Keratinocyte (primary cell): ENCODE results near the gene SNAI3. TPM values are rescaled to one million over a fixed set of nuclear protein-coding genes. Genes with fewer than 3 reads are reported as not detected.

Experiments used
- DNase-seq: peaks from one replicate; pipeline ENCODE4 v3.0.0-alpha.2; 2011; ENCODE audit warnings: low read depth, missing footprints, low spot score
- FAIRE-seq: peaks from 2 replicates; lab custom pipeline; 2011; peaks lifted over from hg19 to GRCh38; lab: Jason Lieb, UNC
- H2AFZ ChIP-seq: 2 replicates; pipeline ENCODE4 v1.6.0; 2012; ENCODE audit warnings: low read length, control low read depth, inconsistent platforms; ENCODE audit not compliant: control insufficient read depth
- H3K27ac ChIP-seq: 2 replicates; pipeline ENCODE4 v1.5.1; 2011; ENCODE audit warnings: low read length; ENCODE audit not compliant: control insufficient read depth, insufficient read depth
- H3K27me3 ChIP-seq: 3 replicates; pipeline ENCODE4 v1.6.0; 2011; ENCODE audit warnings: low read length; ENCODE audit not compliant: control insufficient read depth, insufficient read depth; ENCODE audit errors: extremely low read depth
- H3K36me3 ChIP-seq, 2 experiments: 2 replicates in 1 of 2; 3 replicates in 1 of 2; pipeline ENCODE4 v1.5.1; 2011; ENCODE audit warnings: low read length in 2 of 2, mild to moderate bottlenecking in 1 of 2; ENCODE audit not compliant: control insufficient read depth in 2 of 2, insufficient read depth in 2 of 2; ENCODE audit errors: extremely low read depth in 1 of 2
- H3K4me1 ChIP-seq: 3 replicates; pipeline ENCODE4 v1.5.1; 2011; ENCODE audit warnings: low read length; ENCODE audit not compliant: control insufficient read depth, insufficient read depth; ENCODE audit errors: extremely low read depth
- H3K4me2 ChIP-seq: 3 replicates; pipeline ENCODE4 v1.6.0; 2011; ENCODE audit warnings: low read depth, low read length; ENCODE audit not compliant: control insufficient read depth, insufficient read depth; ENCODE audit errors: extremely low read depth
- H3K4me3 ChIP-seq, 3 experiments: fragments of 200-600 bp in 1 of 3; sonication (generic) in 1 of 3; 2 replicates in 2 of 3; 3 replicates in 1 of 3; pipeline ENCODE4 v1.5.1; 2011 to 2016; ENCODE audit warnings: low read length in 3 of 3, mild to moderate bottlenecking in 3 of 3, control low read depth in 2 of 3, inconsistent platforms in 1 of 3, low read depth in 1 of 3, mixed read lengths in 1 of 3, mixed run types in 1 of 3, moderate library complexity in 1 of 3; ENCODE audit not compliant: control insufficient read depth in 2 of 3, insufficient read depth in 2 of 3; ENCODE audit errors: extremely low read depth in 1 of 3
- H3K79me2 ChIP-seq: 2 replicates; pipeline ENCODE4 v1.6.0; 2012; ENCODE audit warnings: low read length; ENCODE audit not compliant: control insufficient read depth, insufficient read depth
- H3K9ac ChIP-seq: 3 replicates; pipeline ENCODE4 v1.6.0; 2011; ENCODE audit warnings: low read length; ENCODE audit not compliant: control insufficient read depth, insufficient read depth; ENCODE audit errors: extremely low read depth
- H3K9me1 ChIP-seq: 3 replicates; pipeline ENCODE4 v1.6.0; 2011; ENCODE audit warnings: low read length; ENCODE audit not compliant: control insufficient read depth, insufficient read depth; ENCODE audit errors: extremely low read depth
- H3K9me3 ChIP-seq: 2 replicates; pipeline ENCODE4 v1.5.1; 2012; ENCODE audit warnings: low read depth, low read length; ENCODE audit not compliant: control insufficient read depth
- H4K20me1 ChIP-seq: 3 replicates; pipeline ENCODE4 v1.6.0; 2011; ENCODE audit warnings: low read length; ENCODE audit not compliant: control insufficient read depth, insufficient read depth; ENCODE audit errors: extremely low read depth
- EZH2 ChIP-seq: IDR thresholded peaks from one replicate; pipeline ENCODE4 v1.6.1; 2012; ENCODE audit warnings: inconsistent platforms, mild to moderate bottlenecking, low read length, moderate library complexity
- dilution Hi-C: fragments of 300-500 bp; cut with MboI; formaldehyde crosslinking; loops from one replicate; pipeline ENCODE4 v1.7.0; 2020; ENCODE audit warnings: low sequenced_read_pairs; ENCODE audit not compliant: extremely low pct_ligation_motif_present
- polyA plus RNA-seq, 5 experiments: library from polyadenylated mRNA; depleted of rRNA in 3 of 5; stranded (reverse) in 3 of 5; stranded (forward) in 1 of 5; unstranded in 1 of 5; fragments of >200 nt; gene quantifications; 1 replicate in 1 of 5; 2 replicates in 3 of 5; 3 replicates in 1 of 5; pipeline versions ENCODE4 v1.2.1 to v1.2.3, GENCODE V29; 2011 to 2012; ENCODE audit warnings: missing spikeins in 2 of 5, low read depth in 1 of 5, low replicate concordance in 1 of 5
- TF ChIP-seq, protein P1 (sequence below), 3 experiments: IDR thresholded peaks in 1 of 3; conservative IDR thresholded peaks in 1 of 3; optimal IDR thresholded peaks in 1 of 3; 2 replicates in 2 of 3; 3 replicates in 1 of 3; pipeline versions ENCODE3 to v1.5.1; 2011; ENCODE audit warnings: low read length in 3 of 3, mild to moderate bottlenecking in 3 of 3, moderate library complexity in 2 of 3, control low read depth in 1 of 3, inconsistent platforms in 1 of 3; ENCODE audit not compliant: insufficient read depth in 2 of 3; ENCODE audit errors: extremely low read depth in 1 of 3

The SNAI3 gene
- polyA plus RNA-seq, 1 donor (not counting 4 experiments of a cell fraction or from before 2014, with no cell fraction given) = not detected

DNA sequence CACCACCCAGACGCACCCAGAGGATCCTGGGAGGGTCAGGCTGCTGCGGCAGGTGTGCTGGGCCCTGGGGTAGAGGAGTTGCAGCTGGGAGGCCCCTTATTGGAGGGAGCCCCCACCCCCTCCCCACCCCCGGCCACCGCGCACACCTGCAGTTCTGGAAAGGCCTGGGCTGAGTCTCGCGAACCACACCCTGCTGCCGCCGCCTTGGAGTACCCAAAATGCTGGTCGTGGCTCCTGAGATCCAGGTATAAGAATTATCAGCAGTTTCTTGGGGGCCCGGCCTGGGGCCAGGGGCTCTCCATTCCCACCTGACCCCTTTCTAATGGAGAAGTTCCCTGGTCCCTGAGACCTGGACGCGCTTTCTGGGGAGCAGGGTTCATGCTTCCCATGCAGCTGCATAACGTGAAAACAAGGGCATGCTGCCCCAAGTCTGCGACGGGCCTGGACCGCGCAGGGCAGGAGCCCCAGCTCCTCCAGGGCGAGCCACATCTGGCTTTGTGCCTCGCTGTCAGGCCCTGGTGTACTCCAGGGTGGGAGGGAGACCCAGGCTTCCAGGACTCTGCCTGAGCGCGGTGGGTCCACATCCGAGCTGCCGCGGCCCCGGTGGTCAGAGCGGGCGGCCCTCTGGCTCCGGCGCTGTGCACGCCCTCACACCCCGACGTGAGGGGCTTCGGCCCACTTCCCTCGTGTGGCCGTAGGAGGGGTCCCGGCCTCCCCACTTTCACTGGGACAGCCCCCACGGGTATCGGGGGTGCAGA lies 7.3 kb upstream of the SNAI3 start:
- Histone ChIP-seq H2AFZ (no peak overlapping the region), H3K27ac (no peak overlapping the region), H3K9ac (no peak overlapping the region), H4K20me1 (no peaks in the 10 kb centered on the region), H3K79me2 (no peaks in the 10 kb centered on the region), H3K36me3 (peaks cover 0 to 4% of the 10 kb centered on the region in 2 experiments), H3K4me2 (no peak overlapping the region), H3K9me3 (no peaks in the 10 kb centered on the region), H3K9me1 (no peaks in the 10 kb centered on the region), H3K4me1 (no peaks in the 10 kb centered on the region), H3K27me3 (peaks cover 46% of the 10 kb centered on the region), H3K4me3 (no peak overlapping the region)
- dilution Hi-C loops = no loop called here
- FAIRE-seq (no peak), DNase-seq (no peak)
- TF ChIP-seq, protein P1, sequence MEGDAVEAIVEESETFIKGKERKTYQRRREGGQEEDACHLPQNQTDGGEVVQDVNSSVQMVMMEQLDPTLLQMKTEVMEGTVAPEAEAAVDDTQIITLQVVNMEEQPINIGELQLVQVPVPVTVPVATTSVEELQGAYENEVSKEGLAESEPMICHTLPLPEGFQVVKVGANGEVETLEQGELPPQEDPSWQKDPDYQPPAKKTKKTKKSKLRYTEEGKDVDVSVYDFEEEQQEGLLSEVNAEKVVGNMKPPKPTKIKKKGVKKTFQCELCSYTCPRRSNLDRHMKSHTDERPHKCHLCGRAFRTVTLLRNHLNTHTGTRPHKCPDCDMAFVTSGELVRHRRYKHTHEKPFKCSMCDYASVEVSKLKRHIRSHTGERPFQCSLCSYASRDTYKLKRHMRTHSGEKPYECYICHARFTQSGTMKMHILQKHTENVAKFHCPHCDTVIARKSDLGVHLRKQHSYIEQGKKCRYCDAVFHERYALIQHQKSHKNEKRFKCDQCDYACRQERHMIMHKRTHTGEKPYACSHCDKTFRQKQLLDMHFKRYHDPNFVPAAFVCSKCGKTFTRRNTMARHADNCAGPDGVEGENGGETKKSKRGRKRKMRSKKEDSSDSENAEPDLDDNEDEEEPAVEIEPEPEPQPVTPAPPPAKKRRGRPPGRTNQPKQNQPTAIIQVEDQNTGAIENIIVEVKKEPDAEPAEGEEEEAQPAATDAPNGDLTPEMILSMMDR (optimal IDR thresholded peaks at IDR 0.05 in 1 of 3, IDR thresholded peaks at IDR 0.05 in 1 of 3, conservative IDR thresholded peaks at IDR 0.05 in 1 of 3; ENCODE audit: extremely low read depth in 1 of 3, insufficient read depth in 2 of 3, low read length in 3 of 3) = no peak
- TF ChIP-seq EZH2 = no peak

DNA sequence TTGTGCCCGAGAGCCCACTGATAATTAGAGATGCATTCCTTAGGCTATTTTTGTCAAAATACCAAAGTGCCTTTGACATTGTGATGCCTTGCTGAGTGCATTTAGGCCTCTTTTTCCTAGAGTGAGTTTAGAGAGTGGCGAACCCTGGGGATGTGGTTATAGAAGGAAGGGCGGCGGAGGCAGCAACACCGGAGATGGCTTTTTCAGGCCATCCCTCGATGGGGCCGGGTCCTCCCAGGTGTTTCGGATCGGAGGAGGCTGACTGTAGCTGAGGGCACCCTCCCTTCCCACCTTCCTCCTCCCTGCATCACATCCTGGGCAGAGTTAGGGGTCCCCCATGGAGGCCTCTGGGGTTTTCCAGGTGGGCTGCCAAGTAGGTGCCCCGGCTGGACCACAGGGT lies 6.6 kb upstream of the SNAI3 start:
- DNase-seq (no peak), FAIRE-seq (no peak)
- H3K4me2 ChIP-seq = no peak overlapping the region
- peaks cover 1% of the 10 kb centered on the region for H3K4me1 ChIP-seq
- H3K27me3 ChIP-seq = peaks cover 54% of the 10 kb centered on the region
- H3K79me2 ChIP-seq = no peaks in the 10 kb centered on the region
- dilution Hi-C loops = no loop called here
- TF ChIP-seq, protein P1 (optimal IDR thresholded peaks at IDR 0.05 in 1 of 3, IDR thresholded peaks at IDR 0.05 in 1 of 3, conservative IDR thresholded peaks at IDR 0.05 in 1 of 3; ENCODE audit: extremely low read depth in 1 of 3, insufficient read depth in 2 of 3, low read length in 3 of 3) = no peak
- no peak for TF ChIP-seq EZH2
- no peak overlapping the region for H2AFZ ChIP-seq
- H3K9me1 ChIP-seq = no peaks in the 10 kb centered on the region
- H3K36me3 ChIP-seq = peaks cover 0 to 4% of the 10 kb centered on the region in 2 experiments
- H3K4me3 ChIP-seq = no peak overlapping the region
- H3K27ac ChIP-seq = no peak overlapping the region
- H4K20me1 ChIP-seq = no peaks in the 10 kb centered on the region
- no peak overlapping the region for H3K9ac ChIP-seq
- no peaks in the 10 kb centered on the region for H3K9me3 ChIP-seq
